PC-9 (cell line): ENCODE measurements around the gene ZDHHC14. TPM values are rescaled to one million over a fixed set of nuclear protein-coding genes. Genes with fewer than 3 reads are reported as not detected.

Source experiments
- BruUV-seq: library from RNA; stranded (reverse); fragments of 400-500 nt; replicated peaks from 2 replicates; lab custom pipeline; 2021; lab: Mats Ljungman, UMichigan
- CTCF ChIA-PET: fragments of 300-600 bp; sonication (Branson Sonifier 250); formaldehyde crosslinking; loops from one replicate; lab custom pipeline; 2022; ENCODE audit warnings: antibody characterized with exemption; lab: Charles Lee
- POLR2A ChIA-PET: fragments of 300-600 bp; sonication (Branson Sonifier 250); formaldehyde crosslinking; loops from one replicate; lab custom pipeline; 2022; ENCODE audit warnings: antibody characterized with exemption; ENCODE audit not compliant: unreplicated experiment; lab: Charles Lee
- DNase-seq, 2 experiments: peaks; one replicate each; pipeline versions ENCODE4 v3.0.0 to v3.0.0-alpha.2; 2015 to 2022; ENCODE audit warnings: mixed read lengths in 1 of 2
- H2AFZ ChIP-seq: fragments of 200-600 bp; sonication (generic); 2 replicates; pipeline ENCODE4 v1.8.1; 2017; ENCODE audit warnings: antibody characterized with exemption
- H3F3A ChIP-seq: fragments of 200-600 bp; sonication (generic); 2 replicates; pipeline ENCODE4 v1.8.1; 2017; ENCODE audit warnings: antibody characterized with exemption, mild to moderate bottlenecking, low read depth; ENCODE audit not compliant: insufficient read depth
- H3K27ac ChIP-seq: fragments of 200-600 bp; sonication (generic); 2 replicates; pipeline ENCODE4 v1.6.1; 2016; ENCODE audit warnings: mixed run types
- H3K27me3 ChIP-seq: fragments of 200-600 bp; sonication (generic); 2 replicates; pipeline ENCODE4 v1.6.1; 2016; ENCODE audit warnings: low read depth, mixed run types; ENCODE audit not compliant: insufficient read depth
- H3K36me3 ChIP-seq: fragments of 200-600 bp; sonication (generic); 2 replicates; pipeline ENCODE4 v1.6.1; 2016; ENCODE audit warnings: low read depth, mixed run types
- H3K4me1 ChIP-seq: fragments of 200-600 bp; sonication (generic); replicated peaks from 2 replicates; pipeline ENCODE4 v1.6.1; 2016; ENCODE audit warnings: mixed run types; ENCODE audit not compliant: insufficient read depth
- H3K4me2 ChIP-seq: fragments of 200-600 bp; sonication (generic); 2 replicates; pipeline ENCODE4 v1.6.1; 2017; ENCODE audit warnings: mixed run types
- H3K4me3 ChIP-seq: fragments of 200-600 bp; sonication (generic); 2 replicates; pipeline ENCODE4 v1.6.1; 2016; ENCODE audit warnings: mixed run types
- H3K79me2 ChIP-seq: fragments of 200-600 bp; sonication (generic); 2 replicates; pipeline ENCODE4 v1.6.1; 2017; ENCODE audit warnings: low read depth, mixed run types
- H3K9me2 ChIP-seq: fragments of 200-600 bp; sonication (generic); 2 replicates; pipeline ENCODE4 v1.8.1; 2017; ENCODE audit warnings: mild to moderate bottlenecking; ENCODE audit not compliant: insufficient read depth
- H3K9me3 ChIP-seq: fragments of 200-600 bp; sonication (generic); 2 replicates; pipeline ENCODE4 v1.8.1; 2016; ENCODE audit warnings: low read depth; ENCODE audit not compliant: insufficient read depth
- H4K20me1 ChIP-seq: fragments of 200-600 bp; sonication (generic); 2 replicates; pipeline ENCODE4 v1.8.1; 2017; ENCODE audit not compliant: insufficient read depth
- EZH2 ChIP-seq: fragments of 200-600 bp; sonication (generic); IDR thresholded peaks from 2 replicates; pipeline ENCODE4 v1.8.0; 2017; ENCODE audit warnings: antibody characterized with exemption, low read depth
- intact Hi-C: fragments of 100-400 bp; cut with micrococcal nuclease; formaldehyde crosslinking; loops from one replicate; pipeline ENCODE4 v1.10.0; 2022; ENCODE audit not compliant: unreplicated experiment
- total RNA-seq: library from RNA; stranded (reverse); gene quantifications from 2 replicates; pipeline ENCODE4 v1.2.3, GENCODE V29; 2021
- TF ChIP-seq, protein P1 (sequence below): fragments of 200-600 bp; sonication (generic); conservative IDR thresholded peaks from 2 replicates; pipeline ENCODE4 v1.6.1; 2017; ENCODE audit warnings: mixed run types, antibody characterized with exemption, mild to moderate bottlenecking, moderate library complexity

Gene ZDHHC14
- total RNA-seq, 1 experiment from 2014 or later, result 5.6 TPM

GRCh38 chr6:157642736-157643135 lies 261.7 kb downstream of the ZDHHC14 start:
- Histone ChIP-seq H3K4me1 (no peaks in the 10 kb centered on the region), H3K9me2 (no peaks in the 10 kb centered on the region), H4K20me1 (no peaks in the 10 kb centered on the region), H2AFZ (no peak overlapping the region), H3K27ac (no peak overlapping the region), H3K79me2 (no peaks in the 10 kb centered on the region), H3K4me2 (no peak overlapping the region), H3K36me3 (no peaks in the 10 kb centered on the region), H3K4me3 (no peak overlapping the region), H3K27me3 (no peaks in the 10 kb centered on the region), H3K9me3 (no peaks in the 10 kb centered on the region), H3F3A (no peaks in the 10 kb centered on the region)
- ChIA-PET POLR2A (no interaction called here), CTCF (no interaction called here)
- intact Hi-C loops, result no loop called here
- BruUV-seq, result no TSS peak
- TF ChIP-seq, protein P1, sequence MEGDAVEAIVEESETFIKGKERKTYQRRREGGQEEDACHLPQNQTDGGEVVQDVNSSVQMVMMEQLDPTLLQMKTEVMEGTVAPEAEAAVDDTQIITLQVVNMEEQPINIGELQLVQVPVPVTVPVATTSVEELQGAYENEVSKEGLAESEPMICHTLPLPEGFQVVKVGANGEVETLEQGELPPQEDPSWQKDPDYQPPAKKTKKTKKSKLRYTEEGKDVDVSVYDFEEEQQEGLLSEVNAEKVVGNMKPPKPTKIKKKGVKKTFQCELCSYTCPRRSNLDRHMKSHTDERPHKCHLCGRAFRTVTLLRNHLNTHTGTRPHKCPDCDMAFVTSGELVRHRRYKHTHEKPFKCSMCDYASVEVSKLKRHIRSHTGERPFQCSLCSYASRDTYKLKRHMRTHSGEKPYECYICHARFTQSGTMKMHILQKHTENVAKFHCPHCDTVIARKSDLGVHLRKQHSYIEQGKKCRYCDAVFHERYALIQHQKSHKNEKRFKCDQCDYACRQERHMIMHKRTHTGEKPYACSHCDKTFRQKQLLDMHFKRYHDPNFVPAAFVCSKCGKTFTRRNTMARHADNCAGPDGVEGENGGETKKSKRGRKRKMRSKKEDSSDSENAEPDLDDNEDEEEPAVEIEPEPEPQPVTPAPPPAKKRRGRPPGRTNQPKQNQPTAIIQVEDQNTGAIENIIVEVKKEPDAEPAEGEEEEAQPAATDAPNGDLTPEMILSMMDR, result no peak
- no peak for TF ChIP-seq EZH2
- no peak for DNase-seq

DNA sequence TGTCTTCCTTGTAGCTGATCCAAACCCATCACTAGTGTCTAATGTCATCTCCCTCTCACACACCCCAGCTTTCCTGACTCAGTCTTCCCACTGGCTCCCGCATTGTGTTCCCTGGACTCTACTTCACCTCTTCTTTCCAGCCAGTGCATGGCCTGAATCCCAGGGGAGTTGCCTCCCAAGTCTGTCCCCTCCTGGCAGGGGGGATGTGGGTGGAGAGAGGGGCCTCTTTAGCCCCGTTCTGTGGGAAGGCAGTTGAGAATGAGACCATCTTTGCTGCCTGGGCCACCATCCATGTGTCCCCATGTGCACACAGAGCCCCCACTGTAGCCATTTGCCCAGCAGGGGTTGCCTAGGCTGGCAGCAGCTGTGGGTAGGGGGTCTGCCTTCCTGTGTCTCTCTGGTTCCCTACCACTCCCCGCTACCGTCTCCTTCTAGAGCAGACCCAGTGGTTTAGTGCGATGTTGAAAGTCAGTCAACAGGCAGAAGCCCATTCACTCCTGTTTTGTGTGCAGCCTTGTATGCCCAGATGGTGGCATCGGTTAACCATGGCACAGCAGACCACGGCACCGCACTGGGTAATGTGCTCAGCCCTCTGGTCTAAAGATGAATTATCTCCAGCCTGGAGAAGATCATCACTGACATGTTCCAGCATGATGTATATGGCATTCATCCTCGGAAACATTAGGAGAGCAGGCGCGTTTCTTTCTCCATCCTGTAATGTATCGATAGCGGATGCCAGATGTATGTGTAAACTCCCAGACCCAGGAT lies 263.2 kb downstream of the ZDHHC14 start:
- BruUV-seq, result no TSS peak
- Histone ChIP-seq H3K4me1 (no peaks in the 10 kb centered on the region), H3K9me2 (no peaks in the 10 kb centered on the region), H3K4me3 (no peak overlapping the region), H3K27me3 (no peaks in the 10 kb centered on the region), H3K36me3 (no peaks in the 10 kb centered on the region), H3F3A (no peaks in the 10 kb centered on the region), H2AFZ (no peak overlapping the region), H4K20me1 (no peaks in the 10 kb centered on the region), H3K27ac (no peak overlapping the region), H3K4me2 (no peak overlapping the region), H3K79me2 (no peaks in the 10 kb centered on the region), H3K9me3 (no peaks in the 10 kb centered on the region)
- ChIA-PET CTCF (interaction anchor here (0.6 kb wide), 1 partner anchor 244 kb away, joined by 5 read pairs; no protein-coding TSS in a partner anchor), POLR2A (no interaction called here)
- intact Hi-C loops, result no loop called here
- TF ChIP-seq EZH2, result no peak
- TF ChIP-seq, protein P1, result peak; percentile 42; the same call in 1 of the 2 replicates
- DNase-seq, result no peak

- Histone ChIP-seq H2AFZ (no peak overlapping the region), H3K4me3 (no peak overlapping the region), H3K36me3 (no peaks in the 10 kb centered on the region), H3K9me3 (no peaks in the 10 kb centered on the region), H4K20me1 (no peaks in the 10 kb centered on the region), H3K4me1 (no peaks in the 10 kb centered on the region), H3K27ac (no peak overlapping the region), H3K9me2 (no peaks in the 10 kb centered on the region), H3K4me2 (no peak overlapping the region), H3F3A (no peaks in the 10 kb centered on the region), H3K27me3 (no peaks in the 10 kb centered on the region), H3K79me2 (no peaks in the 10 kb centered on the region)
- CTCF ChIA-PET, result no interaction called here
- DNase-seq, result no peak
- POLR2A ChIA-PET, result no interaction called here
- intact Hi-C loops, result no loop called here
- TF ChIP-seq, protein P1, result no peak
- TF ChIP-seq EZH2, result no peak
- no TSS peak for BruUV-seq
Observed at GRCh38 chr6:157645201-157645795, 264.3 kb downstream of the ZDHHC14 start.
